Measurements from ENCODE around the gene RFLNA. TPM values are rescaled to one million over a fixed set of nuclear protein-coding genes. Genes with fewer than 3 reads are reported as not detected.
"Not testable (repeated sequence)": the region's sequence is repeated elsewhere in the genome, so short reads cannot be mapped to it uniquely, and the experiment has no call there.

Gene RFLNA
- total RNA-seq, 4 donors from 2014 or later: 3.9 to 13.7 TPM; not detected in 2

DNA sequence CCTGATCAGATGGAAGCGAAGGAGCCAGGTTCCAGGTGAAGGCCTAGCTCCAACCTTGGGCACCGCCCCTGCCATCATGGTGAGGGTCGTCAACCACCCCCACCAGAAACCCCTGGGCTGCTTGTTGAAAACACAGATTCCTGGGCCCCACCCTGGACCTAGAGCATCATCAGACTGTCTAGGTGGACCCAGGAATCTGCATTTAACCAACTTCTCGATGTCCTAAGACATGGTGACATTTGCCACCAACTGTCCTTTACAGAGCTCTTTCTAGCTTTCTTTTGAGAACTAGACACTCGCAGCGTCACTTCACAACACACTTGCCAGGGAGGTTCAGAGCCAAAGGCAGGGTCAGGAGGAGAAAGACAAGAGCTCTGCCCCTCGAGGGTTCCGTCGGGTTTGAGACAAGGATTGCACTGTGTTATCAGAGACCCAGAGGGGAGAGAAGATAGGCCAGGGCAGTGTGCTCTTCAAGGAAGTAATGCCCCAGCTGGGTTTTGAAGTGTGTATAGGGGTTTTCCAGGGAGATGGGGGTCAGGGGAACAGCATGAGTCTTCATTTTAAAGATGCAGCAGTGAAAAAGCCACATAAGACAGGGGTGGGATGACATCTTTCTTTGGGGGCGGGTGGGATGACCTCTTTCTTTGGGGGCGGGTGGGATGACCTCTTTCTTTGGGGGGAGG, 24.6 kb downstream of the RFLNA start:
- intact Hi-C loops (cut with DNase I; ENCODE audit: low total_unique reads): loop anchor here (10.0 kb wide), 1 partner anchor 265 kb away; no protein-coding TSS in a partner anchor
- TF ChIP-seq, protein P1, sequence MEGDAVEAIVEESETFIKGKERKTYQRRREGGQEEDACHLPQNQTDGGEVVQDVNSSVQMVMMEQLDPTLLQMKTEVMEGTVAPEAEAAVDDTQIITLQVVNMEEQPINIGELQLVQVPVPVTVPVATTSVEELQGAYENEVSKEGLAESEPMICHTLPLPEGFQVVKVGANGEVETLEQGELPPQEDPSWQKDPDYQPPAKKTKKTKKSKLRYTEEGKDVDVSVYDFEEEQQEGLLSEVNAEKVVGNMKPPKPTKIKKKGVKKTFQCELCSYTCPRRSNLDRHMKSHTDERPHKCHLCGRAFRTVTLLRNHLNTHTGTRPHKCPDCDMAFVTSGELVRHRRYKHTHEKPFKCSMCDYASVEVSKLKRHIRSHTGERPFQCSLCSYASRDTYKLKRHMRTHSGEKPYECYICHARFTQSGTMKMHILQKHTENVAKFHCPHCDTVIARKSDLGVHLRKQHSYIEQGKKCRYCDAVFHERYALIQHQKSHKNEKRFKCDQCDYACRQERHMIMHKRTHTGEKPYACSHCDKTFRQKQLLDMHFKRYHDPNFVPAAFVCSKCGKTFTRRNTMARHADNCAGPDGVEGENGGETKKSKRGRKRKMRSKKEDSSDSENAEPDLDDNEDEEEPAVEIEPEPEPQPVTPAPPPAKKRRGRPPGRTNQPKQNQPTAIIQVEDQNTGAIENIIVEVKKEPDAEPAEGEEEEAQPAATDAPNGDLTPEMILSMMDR (IDR thresholded peaks at IDR 0.05): no peak
- no peak for TF ChIP-seq POLR2A (IDR thresholded peaks at IDR 0.05)
- H3K27ac ChIP-seq: no peak overlapping the region
- no peaks in the 10 kb centered on the region for H3K36me3 ChIP-seq
- H3K27me3 ChIP-seq: no peaks in the 10 kb centered on the region
- H3K4me1 ChIP-seq: no peaks in the 10 kb centered on the region
- no peak for DNase-seq
- peaks cover 0 to 8% of the 10 kb centered on the region in 2 donors for H3K9me3 ChIP-seq
- no peak overlapping the region for H3K4me3 ChIP-seq

DNA sequence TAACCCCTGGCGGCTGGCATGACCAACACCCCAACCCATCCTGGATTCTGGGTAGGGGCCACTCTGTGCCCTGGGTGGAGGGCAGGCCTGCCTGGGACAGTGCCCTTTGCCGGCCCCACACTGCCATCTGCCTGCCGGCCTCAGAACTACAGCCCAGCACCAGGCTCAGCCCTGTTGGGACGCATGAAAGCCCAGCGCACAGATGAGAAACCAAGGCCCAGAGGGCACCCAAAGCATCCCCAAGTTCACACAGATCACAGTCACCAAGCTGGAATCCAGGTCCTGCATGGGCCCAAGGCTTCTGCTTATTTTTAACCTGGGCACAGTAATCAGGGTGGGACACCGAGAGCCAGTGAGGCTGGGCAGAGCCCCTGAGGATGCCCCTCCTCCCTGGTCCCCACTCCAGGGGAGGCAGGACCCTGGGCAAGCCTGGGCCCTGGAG, 26.2 kb downstream of the RFLNA start:
- H3K9me3 ChIP-seq: peaks cover 0 to 8% of the 10 kb centered on the region in 2 donors
- H3K27ac ChIP-seq: no peak overlapping the region
- H3K4me3 ChIP-seq: no peak overlapping the region
- DNase-seq: peak; percentile 47 to 70
- intact Hi-C loops (cut with DNase I; ENCODE audit: low total_unique reads): no loop called here
- no peaks in the 10 kb centered on the region for H3K27me3 ChIP-seq
- no peaks in the 10 kb centered on the region for H3K36me3 ChIP-seq
- no peaks in the 10 kb centered on the region for H3K4me1 ChIP-seq
- TF ChIP-seq POLR2A (IDR thresholded peaks at IDR 0.05): no peak
- TF ChIP-seq, protein P1 (IDR thresholded peaks at IDR 0.05): peak; percentile 78 to 88 (median 86)

DNA sequence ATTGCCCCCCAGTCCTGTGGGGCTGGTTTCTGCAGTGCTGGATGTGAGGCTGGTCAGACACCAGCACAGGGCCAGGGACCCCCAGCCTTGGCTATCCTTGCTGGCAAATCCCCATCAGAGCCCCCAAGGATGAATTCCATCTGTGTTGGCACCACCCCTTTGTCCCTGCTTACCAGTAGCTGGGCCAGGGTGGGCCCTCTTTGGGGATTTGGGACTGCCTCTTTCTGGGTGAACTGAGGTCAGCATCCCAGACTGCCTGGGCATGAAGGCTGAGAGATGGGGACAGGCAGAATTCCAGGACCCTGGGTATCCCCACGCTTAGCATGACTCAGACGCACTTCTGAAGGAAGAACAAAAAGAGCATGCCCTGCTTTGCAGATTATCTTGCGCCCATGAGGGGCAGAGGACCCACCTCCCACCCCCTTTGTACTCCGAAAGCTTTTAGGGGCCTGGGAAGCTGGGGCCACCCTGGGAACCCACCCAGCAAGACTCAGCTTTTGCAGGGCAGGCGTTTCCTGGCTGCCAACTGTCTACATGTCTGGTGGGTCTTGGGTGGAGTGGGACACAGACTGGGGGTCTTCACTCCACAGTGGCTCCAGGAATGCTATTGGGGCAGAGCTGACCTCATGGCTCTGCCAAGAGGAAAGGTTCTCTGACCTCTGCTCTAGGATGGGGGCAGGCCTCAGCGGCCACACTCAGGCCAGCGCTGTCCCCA, 26.8 kb downstream of the RFLNA start:
- H3K4me3 ChIP-seq: no peak overlapping the region
- H3K36me3 ChIP-seq: no peaks in the 10 kb centered on the region
- no peak for TF ChIP-seq POLR2A (IDR thresholded peaks at IDR 0.05)
- TF ChIP-seq, protein P1 (IDR thresholded peaks at IDR 0.05): no peak
- no peaks in the 10 kb centered on the region for H3K27me3 ChIP-seq
- intact Hi-C loops (cut with DNase I; ENCODE audit: low total_unique reads): no loop called here
- peaks cover 0 to 8% of the 10 kb centered on the region in 2 donors for H3K9me3 ChIP-seq
- DNase-seq: no peak
- H3K4me1 ChIP-seq: no peaks in the 10 kb centered on the region
- H3K27ac ChIP-seq: no peak overlapping the region

DNA sequence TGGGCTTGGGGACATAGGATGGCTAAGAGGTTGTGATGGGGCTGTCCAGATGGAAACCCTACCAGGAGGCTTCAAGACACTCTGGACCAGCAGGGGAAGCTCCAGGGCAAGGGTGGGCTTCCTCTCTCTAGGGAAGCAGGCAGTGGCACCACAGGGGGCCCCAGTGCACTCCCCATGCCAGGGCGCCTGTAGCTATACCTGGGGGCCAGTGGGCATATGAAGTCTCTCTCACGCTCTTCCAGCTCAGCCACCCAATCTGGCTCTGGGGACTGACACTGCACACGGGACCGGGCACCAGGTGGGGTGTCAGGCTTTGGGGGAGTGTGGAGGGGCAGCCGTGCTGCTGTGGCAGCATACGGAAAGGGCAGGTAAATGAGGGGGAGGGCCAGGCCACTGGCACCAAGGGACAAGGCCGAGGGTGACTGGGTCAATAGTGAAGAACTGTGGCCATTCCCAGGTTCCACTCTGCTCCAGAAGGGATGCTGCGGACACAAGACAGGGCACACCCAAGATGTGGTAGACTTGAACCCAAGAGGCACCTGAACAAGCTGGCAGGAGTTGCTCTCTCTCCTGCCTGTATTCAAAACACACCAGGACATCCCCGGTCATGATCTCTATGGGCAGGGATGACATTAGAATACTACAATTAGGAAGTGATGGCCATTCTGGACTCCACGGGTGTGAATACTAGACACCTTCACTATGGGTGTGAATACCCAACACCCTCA, 27.5 kb downstream of the RFLNA start:
- no peak for TF ChIP-seq POLR2A (IDR thresholded peaks at IDR 0.05)
- TF ChIP-seq, protein P1 (IDR thresholded peaks at IDR 0.05): no peak
- no peak overlapping the region for H3K27ac ChIP-seq

DNA sequence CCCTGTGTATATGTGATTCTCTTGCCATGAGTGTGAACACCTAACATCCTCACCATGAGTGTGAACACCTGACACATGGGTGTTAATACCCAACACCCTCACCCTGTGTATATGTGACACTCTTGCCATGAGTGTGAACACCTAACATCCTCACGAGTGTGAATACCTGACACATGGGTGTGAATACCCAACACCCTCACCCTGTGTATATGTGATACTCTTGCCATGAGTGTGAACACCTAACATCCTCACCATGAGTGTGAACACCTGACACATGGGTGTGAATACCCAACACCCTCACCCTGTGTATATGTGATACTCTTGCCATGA, 28.1 kb downstream of the RFLNA start:
- H3K4me3 ChIP-seq; H3K9me3 ChIP-seq; H3K36me3 ChIP-seq; intact Hi-C loops (cut with DNase I; ENCODE audit: low total_unique reads); DNase-seq; H3K27ac ChIP-seq; H3K27me3 ChIP-seq; H3K4me1 ChIP-seq: not testable (repeated sequence)

More for the DNA sequence above, 27.5 kb downstream of the RFLNA start:
- Histone ChIP-seq H3K9me3 (peaks cover 0 to 8% of the 10 kb centered on the region in 2 donors), H3K4me3 (no peak overlapping the region), H3K27me3 (no peaks in the 10 kb centered on the region), H3K4me1 (no peaks in the 10 kb centered on the region), H3K36me3 (no peaks in the 10 kb centered on the region)
- intact Hi-C loops (cut with DNase I; ENCODE audit: low total_unique reads): no loop called here
- no peak for DNase-seq

All from uterus (tissue), 4 donors.